Natural killer cell treated with Interleukin-12 subunit alpha and Interleukin-12 subunit beta and Interleukin-15 and Interleukin-18, amount 100 ng/mL, for 72 hours (primary cell): ENCODE data around the gene PGS1. TPM values are rescaled to one million over a fixed set of nuclear protein-coding genes. Genes with fewer than 3 reads are reported as not detected.

Experiments used
- ATAC-seq, 2 donors: fragments of 150-1000 bp; cut with Tn5 transposase in 1 of 2; sonication (Bioruptor Pico), chemical (Tn5 transposase) in 1 of 2; 2 replicates each; pipeline ENCODE4 v1.10.0; 2021
- DNase-seq: peaks from one replicate; pipeline ENCODE4 v3.0.0; 2022; ENCODE audit warnings: low spot score
- H3K27ac Mint-ChIP-seq, 2 donors: 1 replicate in 1 of 2; 2 replicates in 1 of 2; pipeline ENCODE4 v1.8.0; 2022; ENCODE audit warnings: mixed read lengths in 2 of 2, mild to moderate bottlenecking in 1 of 2, moderate library complexity in 1 of 2
- H3K27me3 Mint-ChIP-seq, 2 donors: 1 replicate in 1 of 2; 2 replicates in 1 of 2; pipeline ENCODE4 v1.8.0; 2022; ENCODE audit warnings: mixed read lengths in 2 of 2
- H3K36me3 Mint-ChIP-seq: one replicate; pipeline ENCODE4 v1.8.0; 2022; ENCODE audit warnings: mixed read lengths
- H3K4me1 Mint-ChIP-seq, 2 donors: 1 replicate in 1 of 2; 2 replicates in 1 of 2; pipeline ENCODE4 v1.8.0; 2022; ENCODE audit warnings: low read depth in 2 of 2, mixed read lengths in 2 of 2, mild to moderate bottlenecking in 1 of 2
- H3K4me3 Mint-ChIP-seq: one replicate; pipeline ENCODE4 v1.8.0; 2022; ENCODE audit warnings: mixed read lengths
- H3K9me3 Mint-ChIP-seq: 2 replicates; pipeline ENCODE4 v1.8.0; 2022; ENCODE audit warnings: mixed read lengths
- total RNA-seq, 2 donors: library from RNA; stranded (reverse); gene quantifications; one replicate each; pipeline ENCODE4 v1.2.3, GENCODE V29; 2022

The PGS1 gene
- total RNA-seq, 2 donors from 2014 or later, result 83.0 to 139 TPM

- H3K36me3 Mint-ChIP-seq, result no peaks in the 10 kb centered on the region
- H3K27me3 Mint-ChIP-seq, result no peaks in the 10 kb centered on the region
- ATAC-seq (no peak), DNase-seq (no peak)
- H3K4me1 Mint-ChIP-seq, result peaks cover 0 to 7% of the 10 kb centered on the region in 2 donors
- no peak overlapping the region for H3K27ac Mint-ChIP-seq
- no peak overlapping the region for H3K4me3 Mint-ChIP-seq
- no peaks in the 10 kb centered on the region for H3K9me3 Mint-ChIP-seq
Observed at GRCh38 chr17:78430892-78431691, 52.6 kb downstream of the PGS1 start.

- no peak overlapping the region for H3K4me3 Mint-ChIP-seq
- H3K4me1 Mint-ChIP-seq, result peaks cover 0 to 7% of the 10 kb centered on the region in 2 donors
- no peaks in the 10 kb centered on the region for H3K27me3 Mint-ChIP-seq
- ATAC-seq, result no peak
- no peak for DNase-seq
- no peaks in the 10 kb centered on the region for H3K9me3 Mint-ChIP-seq
- no peak overlapping the region for H3K27ac Mint-ChIP-seq
- H3K36me3 Mint-ChIP-seq, result no peaks in the 10 kb centered on the region
Observed at GRCh38 chr17:78431692-78431958, 53.2 kb downstream of the PGS1 start.

- ATAC-seq, result no peak
- Mint-ChIP-seq H3K27me3 (no peaks in the 10 kb centered on the region), H3K36me3 (no peaks in the 10 kb centered on the region), H3K27ac (no peak overlapping the region), H3K9me3 (no peaks in the 10 kb centered on the region), H3K4me1 (peaks cover 0 to 7% of the 10 kb centered on the region in 2 donors), H3K4me3 (no peak overlapping the region)
- DNase-seq, result no peak
Observed at GRCh38 chr17:78432226-78433012, 54.0 kb downstream of the PGS1 start.

- H3K27ac Mint-ChIP-seq, result no peak overlapping the region
- ATAC-seq, result no peak
- H3K36me3 Mint-ChIP-seq, result no peaks in the 10 kb centered on the region
- peaks cover 0 to 9% of the 10 kb centered on the region in 2 donors for H3K4me1 Mint-ChIP-seq
- H3K27me3 Mint-ChIP-seq, result no peaks in the 10 kb centered on the region
- H3K4me3 Mint-ChIP-seq, result no peak overlapping the region
- no peak for DNase-seq
- no peaks in the 10 kb centered on the region for H3K9me3 Mint-ChIP-seq
Observed at GRCh38 chr17:78433013-78433727, 54.7 kb downstream of the PGS1 start.

GRCh38 chr17:78433780-78434335, 55.4 kb downstream of the PGS1 start:
- H3K4me3 Mint-ChIP-seq, result no peak overlapping the region
- DNase-seq (no peak), ATAC-seq (no peak)
- H3K9me3 Mint-ChIP-seq, result no peaks in the 10 kb centered on the region
- no peaks in the 10 kb centered on the region for H3K36me3 Mint-ChIP-seq
- H3K27ac Mint-ChIP-seq, result no peak overlapping the region
- H3K4me1 Mint-ChIP-seq, result peaks cover 0 to 7% of the 10 kb centered on the region in 2 donors
- no peaks in the 10 kb centered on the region for H3K27me3 Mint-ChIP-seq

- no peak overlapping the region for H3K4me3 Mint-ChIP-seq
- peak in 1 of 2 donors; percentile 4 for ATAC-seq
- no peak for DNase-seq
- no peaks in the 10 kb centered on the region for H3K27me3 Mint-ChIP-seq
- H3K27ac Mint-ChIP-seq, result no peak overlapping the region
- H3K9me3 Mint-ChIP-seq, result no peaks in the 10 kb centered on the region
- H3K36me3 Mint-ChIP-seq, result no peaks in the 10 kb centered on the region
- H3K4me1 Mint-ChIP-seq, result peaks cover 0 to 5% of the 10 kb centered on the region in 2 donors
Observed at GRCh38 chr17:78434455-78435329, 56.2 kb downstream of the PGS1 start.

- H3K4me3 Mint-ChIP-seq, result no peak overlapping the region
- H3K36me3 Mint-ChIP-seq, result no peaks in the 10 kb centered on the region
- no peaks in the 10 kb centered on the region for H3K27me3 Mint-ChIP-seq
- no peak overlapping the region for H3K27ac Mint-ChIP-seq
- no peak for ATAC-seq
- peaks cover 0 to 5% of the 10 kb centered on the region in 2 donors for H3K4me1 Mint-ChIP-seq
- no peaks in the 10 kb centered on the region for H3K9me3 Mint-ChIP-seq
- DNase-seq, result no peak
Observed at GRCh38 chr17:78435330-78436005, 57.0 kb downstream of the PGS1 start.

GRCh38 chr17:78437508-78438169, 59.2 kb downstream of the PGS1 start:
- no peaks in the 10 kb centered on the region for H3K9me3 Mint-ChIP-seq
- peak overlapping the region in 1 of 2 donors; percentile 81 for H3K27ac Mint-ChIP-seq
- no peaks in the 10 kb centered on the region for H3K27me3 Mint-ChIP-seq
- no peak for DNase-seq
- peaks cover 0 to 7% of the 10 kb centered on the region in 2 donors for H3K4me1 Mint-ChIP-seq
- H3K36me3 Mint-ChIP-seq, result no peaks in the 10 kb centered on the region
- ATAC-seq, result no peak
- no peak overlapping the region for H3K4me3 Mint-ChIP-seq

- H3K27me3 Mint-ChIP-seq, result no peaks in the 10 kb centered on the region
- peak overlapping the region in 1 of 2 donors; percentile 81 for H3K27ac Mint-ChIP-seq
- peak in 1 of 2 donors; percentile 12 for ATAC-seq
Observed at GRCh38 chr17:78438271-78438691, 59.8 kb downstream of the PGS1 start.

GRCh38 chr17:78438694-78439325, 60.4 kb downstream of the PGS1 start:
- peaks cover 0 to 7% of the 10 kb centered on the region in 2 donors for H3K4me1 Mint-ChIP-seq
- DNase-seq, result no peak
- H3K9me3 Mint-ChIP-seq, result no peaks in the 10 kb centered on the region
- no peak overlapping the region for H3K4me3 Mint-ChIP-seq
- ATAC-seq, result no peak
- no peaks in the 10 kb centered on the region for H3K27me3 Mint-ChIP-seq
- no peaks in the 10 kb centered on the region for H3K36me3 Mint-ChIP-seq
- peak overlapping the region in 1 of 2 donors; percentile 30 for H3K27ac Mint-ChIP-seq

More at GRCh38 chr17:78438271-78438691, 59.8 kb downstream of the PGS1 start:
- no peak overlapping the region for H3K4me3 Mint-ChIP-seq
- H3K36me3 Mint-ChIP-seq, result no peaks in the 10 kb centered on the region
- H3K9me3 Mint-ChIP-seq, result no peaks in the 10 kb centered on the region
- H3K4me1 Mint-ChIP-seq, result peaks cover 0 to 7% of the 10 kb centered on the region in 2 donors
- DNase-seq, result no peak

- no peak overlapping the region for H3K4me3 Mint-ChIP-seq
- H3K4me1 Mint-ChIP-seq, result peaks cover 0 to 5% of the 10 kb centered on the region in 2 donors
- no peak for DNase-seq
- H3K27me3 Mint-ChIP-seq, result no peaks in the 10 kb centered on the region
- H3K36me3 Mint-ChIP-seq, result no peaks in the 10 kb centered on the region
- no peaks in the 10 kb centered on the region for H3K9me3 Mint-ChIP-seq
- no peak for ATAC-seq
- no peak overlapping the region for H3K27ac Mint-ChIP-seq
Observed at GRCh38 chr17:78441271-78441971, 63.0 kb downstream of the PGS1 start.
